DMS114 treated with DMSO at 0.1 percent for 48 hours (cell line): ENCODE results near the gene CCKAR.

Experiments
- DNase-seq: peaks from one replicate; lab custom pipeline; 2025; ENCODE audit not compliant: unreplicated experiment; lab: John Stamatoyannopoulos, UW

Gene CCKAR

GRCh38 chr4:26491449-26492170, 1.3 kb upstream of the CCKAR start:
- DNase-seq: no peak

- DNase-seq: no peak
Measured at GRCh38 chr4:26490960-26491284, 638 bp upstream of the CCKAR start.

GRCh38 chr4:26489101-26489985, 941 bp downstream of the CCKAR start:
- DNase-seq: no peak

- no peak for DNase-seq
Measured at GRCh38 chr4:26485684-26486083, 4.6 kb downstream of the CCKAR start.

GRCh38 chr4:26484516-26484915, 5.8 kb downstream of the CCKAR start:
- no peak for DNase-seq

GRCh38 chr4:26484032-26484515, 6.2 kb downstream of the CCKAR start:
- no peak for DNase-seq

- DNase-seq: no peak
Measured at GRCh38 chr4:26482508-26483462, 7.5 kb downstream of the CCKAR start.

GRCh38 chr4:26478330-26478729, 12.0 kb downstream of the CCKAR start:
- DNase-seq: no peak

GRCh38 chr4:26476545-26476944, 13.7 kb downstream of the CCKAR start:
- DNase-seq: no peak

GRCh38 chr4:26475716-26476115, 14.6 kb downstream of the CCKAR start:
- DNase-seq: no peak

- no peak for DNase-seq
Measured at GRCh38 chr4:26474551-26474950, 15.7 kb downstream of the CCKAR start.

GRCh38 chr4:26473893-26474292, 16.4 kb downstream of the CCKAR start:
- DNase-seq: no peak

- no peak for DNase-seq
Measured at GRCh38 chr4:26471890-26472289, 18.4 kb downstream of the CCKAR start.

- no peak for DNase-seq
Measured at GRCh38 chr4:26468977-26469376, 21.3 kb downstream of the CCKAR start.

- DNase-seq: no peak
Measured at GRCh38 chr4:26468283-26468949, 21.9 kb downstream of the CCKAR start.

- DNase-seq: no peak
Measured at GRCh38 chr4:26467724-26468123, 22.6 kb downstream of the CCKAR start.

- no peak for DNase-seq
Measured at GRCh38 chr4:26466578-26467270, 23.6 kb downstream of the CCKAR start.

GRCh38 chr4:26464420-26465095, 25.7 kb downstream of the CCKAR start:
- DNase-seq: no peak

GRCh38 chr4:26463386-26463785, 26.9 kb downstream of the CCKAR start:
- DNase-seq: no peak
